Measurements from ENCODE around the gene ATOX1. TPM values are rescaled to one million over a fixed set of nuclear protein-coding genes. Genes with fewer than 3 reads are reported as not detected.

Gene ATOX1
- total RNA-seq, 4 donors from 2014 or later = 43.7 to 108 (median 98.5) TPM

DNA sequence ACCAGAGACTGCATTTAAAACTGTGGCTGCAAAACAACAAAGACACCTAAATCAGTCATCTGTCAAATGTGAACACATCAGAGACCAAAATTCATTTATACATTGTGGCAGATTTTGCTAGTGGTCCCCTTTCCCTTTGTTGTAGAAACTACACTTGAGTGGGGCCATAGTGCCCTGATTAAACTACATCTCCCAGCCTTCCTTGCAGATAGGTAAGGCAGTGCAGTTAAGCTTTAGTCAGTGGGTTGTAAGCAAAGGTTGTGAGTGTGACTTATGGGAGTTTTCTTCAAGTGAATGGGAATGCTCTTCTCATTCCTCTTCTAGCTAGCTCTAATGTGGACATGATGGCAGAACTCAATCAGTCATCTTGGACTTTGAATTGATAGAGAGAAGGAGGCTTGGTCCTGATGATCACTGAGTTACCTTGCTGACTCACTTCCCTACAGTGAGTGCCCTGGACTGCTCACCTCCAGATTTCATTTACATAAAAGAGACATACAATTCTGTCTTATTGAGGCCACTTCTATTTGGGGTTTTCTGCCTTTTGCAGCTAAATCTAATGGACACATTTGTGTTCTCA is 36.5 kb downstream of the ATOX1 start:
- no peak for TF ChIP-seq EP300 (IDR thresholded peaks at IDR 0.05)
- TF ChIP-seq, protein P1, sequence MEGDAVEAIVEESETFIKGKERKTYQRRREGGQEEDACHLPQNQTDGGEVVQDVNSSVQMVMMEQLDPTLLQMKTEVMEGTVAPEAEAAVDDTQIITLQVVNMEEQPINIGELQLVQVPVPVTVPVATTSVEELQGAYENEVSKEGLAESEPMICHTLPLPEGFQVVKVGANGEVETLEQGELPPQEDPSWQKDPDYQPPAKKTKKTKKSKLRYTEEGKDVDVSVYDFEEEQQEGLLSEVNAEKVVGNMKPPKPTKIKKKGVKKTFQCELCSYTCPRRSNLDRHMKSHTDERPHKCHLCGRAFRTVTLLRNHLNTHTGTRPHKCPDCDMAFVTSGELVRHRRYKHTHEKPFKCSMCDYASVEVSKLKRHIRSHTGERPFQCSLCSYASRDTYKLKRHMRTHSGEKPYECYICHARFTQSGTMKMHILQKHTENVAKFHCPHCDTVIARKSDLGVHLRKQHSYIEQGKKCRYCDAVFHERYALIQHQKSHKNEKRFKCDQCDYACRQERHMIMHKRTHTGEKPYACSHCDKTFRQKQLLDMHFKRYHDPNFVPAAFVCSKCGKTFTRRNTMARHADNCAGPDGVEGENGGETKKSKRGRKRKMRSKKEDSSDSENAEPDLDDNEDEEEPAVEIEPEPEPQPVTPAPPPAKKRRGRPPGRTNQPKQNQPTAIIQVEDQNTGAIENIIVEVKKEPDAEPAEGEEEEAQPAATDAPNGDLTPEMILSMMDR (IDR thresholded peaks at IDR 0.05) = no peak
- TF ChIP-seq POLR2A (IDR thresholded peaks at IDR 0.05) = no peak
- no peak for DNase-seq (ENCODE audit: low spot score in 2 of 2)
- H3K27me3 ChIP-seq = no peaks in the 10 kb centered on the region
- no peaks in the 10 kb centered on the region for H3K9me3 ChIP-seq
- peaks cover 0 to 35% (median 4%) of the 10 kb centered on the region in 4 donors for H3K4me1 ChIP-seq
- H3K36me3 ChIP-seq = no peaks in the 10 kb centered on the region
- no peak overlapping the region for H3K27ac ChIP-seq
- H3K4me3 ChIP-seq = no peak overlapping the region

DNA sequence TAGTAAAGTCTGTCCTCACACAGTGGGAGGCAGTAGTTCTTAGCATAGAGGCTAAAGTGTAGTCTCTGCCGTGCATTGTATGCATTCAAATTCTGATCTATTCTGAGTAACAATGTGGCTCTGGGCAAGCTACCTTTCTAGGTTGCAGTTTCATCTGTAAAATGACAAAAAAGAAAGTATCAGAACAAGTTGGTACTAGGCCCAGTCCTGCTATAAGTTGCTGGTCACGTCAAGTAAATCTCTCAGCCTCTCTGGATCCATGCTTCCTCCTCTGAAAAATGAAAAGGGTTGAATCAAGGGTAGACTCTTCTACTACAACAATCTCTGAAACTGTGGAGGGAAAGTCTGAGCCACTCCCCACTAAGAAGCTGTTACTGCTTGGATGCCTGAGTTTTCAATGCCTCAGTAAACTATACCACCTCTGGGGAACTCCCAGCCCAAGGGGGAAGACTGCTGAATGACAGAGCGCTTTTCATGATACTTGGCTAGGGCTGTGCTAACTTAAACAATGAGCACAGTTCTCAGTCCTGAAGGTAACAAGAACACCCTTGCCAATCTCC is 37.3 kb downstream of the ATOX1 start:
- WGBS, 2 donors = 72 to 75% methylated on average over 3 of the region's 3 CpGs
- Histone ChIP-seq H3K27ac (no peak overlapping the region), H3K4me3 (no peak overlapping the region), H3K27me3 (no peaks in the 10 kb centered on the region), H3K36me3 (no peaks in the 10 kb centered on the region), H3K9me3 (no peaks in the 10 kb centered on the region), H3K4me1 (peaks cover 0 to 35% (median 4%) of the 10 kb centered on the region in 4 donors)
- TF ChIP-seq, protein P1 (IDR thresholded peaks at IDR 0.05) = no peak
- TF ChIP-seq POLR2A (IDR thresholded peaks at IDR 0.05) = no peak
- no peak for TF ChIP-seq EP300 (IDR thresholded peaks at IDR 0.05)
- DNase-seq (ENCODE audit: low spot score in 2 of 2) = no peak

DNA sequence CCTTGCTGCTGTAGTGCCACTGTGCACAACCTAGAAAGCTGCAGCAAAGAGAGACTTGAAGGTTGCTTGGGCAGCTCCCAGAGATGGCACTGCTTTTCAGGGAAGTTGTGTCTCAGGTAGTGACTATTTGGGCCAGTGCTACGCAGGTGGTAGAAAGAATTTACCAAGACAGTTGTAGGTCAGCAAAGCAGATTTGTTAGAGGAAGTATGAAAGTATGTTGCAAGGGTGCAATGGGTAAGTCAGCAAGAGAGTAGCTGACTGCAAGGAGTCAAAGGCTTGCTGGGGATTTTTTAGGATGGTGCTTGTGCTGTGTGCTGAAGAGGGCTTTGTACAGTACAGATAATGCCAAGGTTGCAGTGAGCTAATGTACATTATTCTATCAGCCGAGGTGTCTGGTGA is 38.2 kb downstream of the ATOX1 start:
- TF ChIP-seq POLR2A (IDR thresholded peaks at IDR 0.05) = no peak
- TF ChIP-seq EP300 (IDR thresholded peaks at IDR 0.05) = no peak
- TF ChIP-seq, protein P1 (IDR thresholded peaks at IDR 0.05) = no peak
- Histone ChIP-seq H3K4me1 (peaks cover 0 to 35% (median 4%) of the 10 kb centered on the region in 4 donors), H3K36me3 (no peaks in the 10 kb centered on the region), H3K4me3 (no peak overlapping the region), H3K9me3 (no peaks in the 10 kb centered on the region), H3K27me3 (no peaks in the 10 kb centered on the region), H3K27ac (peak overlapping the region in 1 of 4 donors; percentile 25)
- WGBS, 2 donors = 96 to 97% methylated on average over 2 of the region's 2 CpGs
- no peak for DNase-seq (ENCODE audit: low spot score in 2 of 2)

DNA sequence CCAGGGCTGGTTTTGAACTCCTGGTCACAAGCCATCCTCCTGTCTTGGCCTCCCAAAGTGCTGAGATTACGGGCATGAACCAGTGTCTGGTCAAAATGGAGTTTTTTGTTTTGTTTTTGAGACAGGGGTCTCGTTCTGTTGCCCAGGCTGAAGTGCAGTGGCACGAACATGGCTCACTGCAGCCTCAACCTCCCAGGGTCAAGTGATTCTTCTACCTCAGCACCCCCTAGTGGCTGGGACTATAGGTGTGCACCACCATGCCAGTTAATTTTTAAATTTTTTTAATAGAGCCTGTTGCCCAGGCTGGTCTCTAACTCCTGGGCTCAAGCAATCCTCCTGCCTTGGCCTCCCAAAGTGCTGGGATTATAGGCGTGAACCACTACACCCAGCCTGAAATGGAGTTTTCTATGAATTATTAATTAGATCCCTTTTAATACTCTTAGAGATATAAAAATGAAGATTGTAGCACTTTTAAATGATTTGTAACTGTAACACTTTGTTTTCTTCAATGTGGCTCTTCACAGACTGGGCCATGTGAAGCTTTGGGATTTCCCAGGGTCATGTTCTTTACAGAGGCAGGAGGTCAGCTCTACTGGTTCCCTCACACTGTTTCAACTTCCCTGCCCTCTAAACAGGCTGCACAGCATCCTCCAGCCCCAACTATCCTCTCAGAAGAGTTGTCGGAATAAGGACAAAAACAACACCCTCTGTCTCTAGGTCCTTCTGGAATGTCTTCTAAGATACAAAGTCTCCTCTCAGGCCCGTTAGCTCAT is 39.0 kb downstream of the ATOX1 start:
- WGBS, 2 donors = 73 to 77% methylated on average over 6 of the region's 6 CpGs
- Histone ChIP-seq H3K27ac (peak overlapping the region in 2 of 4 donors; percentile 26 to 45), H3K4me1 (peaks cover 0 to 35% (median 4%) of the 10 kb centered on the region in 4 donors), H3K36me3 (no peaks in the 10 kb centered on the region), H3K27me3 (no peaks in the 10 kb centered on the region), H3K9me3 (no peaks in the 10 kb centered on the region), H3K4me3 (no peak overlapping the region)
- peak in 1 of 2 donors; percentile 67 for DNase-seq (ENCODE audit: low spot score in 2 of 2)
- TF ChIP-seq EP300 (IDR thresholded peaks at IDR 0.05) = no peak
- TF ChIP-seq, protein P1 (IDR thresholded peaks at IDR 0.05) = peak; percentile 50 to 77 (median 57)

DNA sequence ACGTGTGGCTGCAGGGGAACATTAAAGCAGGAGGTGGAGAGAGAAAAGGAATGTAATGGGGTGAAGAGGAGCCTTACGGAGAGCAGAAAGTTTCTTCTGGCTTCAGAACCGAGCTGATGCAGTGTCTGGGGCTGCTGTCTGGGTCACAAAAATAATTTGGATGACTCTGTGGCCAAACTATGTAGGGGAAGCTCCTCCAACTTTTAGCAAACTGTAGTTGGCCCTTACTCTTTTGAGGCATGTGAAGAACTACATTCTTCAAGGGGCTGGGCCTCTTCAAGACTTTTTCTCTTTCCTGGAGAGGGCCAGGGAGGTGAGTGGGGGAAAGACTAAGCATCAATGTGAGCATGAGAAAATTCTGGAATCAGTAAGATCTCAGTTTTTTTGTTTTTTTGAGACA is 39.8 kb downstream of the ATOX1 start:
- DNase-seq (ENCODE audit: low spot score in 2 of 2) = no peak
- H3K27me3 ChIP-seq = no peaks in the 10 kb centered on the region
- H3K9me3 ChIP-seq = no peaks in the 10 kb centered on the region
- H3K36me3 ChIP-seq = no peaks in the 10 kb centered on the region
- peaks cover 0 to 35% (median 4%) of the 10 kb centered on the region in 4 donors for H3K4me1 ChIP-seq
- WGBS, 2 donors = 44% methylated on average over 3 of the region's 3 CpGs
- TF ChIP-seq EP300 (IDR thresholded peaks at IDR 0.05) = no peak
- no peak for TF ChIP-seq POLR2A (IDR thresholded peaks at IDR 0.05)
- TF ChIP-seq, protein P1 (IDR thresholded peaks at IDR 0.05) = no peak
- H3K27ac ChIP-seq = peak overlapping the region in 2 of 4 donors; percentile 26 to 45
- no peak overlapping the region for H3K4me3 ChIP-seq
